Mesodermal cell (in vitro differentiated cells): Measurements from ENCODE around the gene GPSM1.

Experiments used
- H3K27ac ChIP-seq: 2 replicates; pipeline ENCODE4 v1.7.0; 2013; ENCODE audit warnings: mild to moderate bottlenecking, low read depth, low read length, moderate library complexity; ENCODE audit not compliant: severe bottlenecking
- H3K36me3 ChIP-seq: 2 replicates; pipeline ENCODE4 v1.7.1; 2013; ENCODE audit warnings: mild to moderate bottlenecking, low read length, moderate library complexity; ENCODE audit not compliant: control insufficient read depth, insufficient read depth
- H3K4me1 ChIP-seq: one replicate; pipeline ENCODE4 v1.7.1; 2013; ENCODE audit warnings: mild to moderate bottlenecking, low read length; ENCODE audit not compliant: insufficient read depth, control insufficient read depth, poor library complexity, severe bottlenecking
- H3K4me3 ChIP-seq: 2 replicates; pipeline ENCODE4 v1.7.0; 2013; ENCODE audit warnings: low read length, control low read depth, mild to moderate bottlenecking; ENCODE audit not compliant: insufficient read depth, poor library complexity, severe bottlenecking; ENCODE audit errors: extremely low read depth
- H3K9me3 ChIP-seq: 2 replicates; pipeline ENCODE4 v1.7.1; 2013; ENCODE audit warnings: mild to moderate bottlenecking, low read length, moderate library complexity; ENCODE audit not compliant: control insufficient read depth
- WGBS, 2 experiments: methylation state at CpG; one replicate each; pipeline ENCODE4 v1.1.5; 2013; ENCODE audit warnings: missing lambda C conversion rate in 2 of 2; ENCODE audit not compliant: insufficient coverage in 2 of 2; 5-methylcytosine and 5-hydroxymethylcytosine counted together

Gene GPSM1

DNA sequence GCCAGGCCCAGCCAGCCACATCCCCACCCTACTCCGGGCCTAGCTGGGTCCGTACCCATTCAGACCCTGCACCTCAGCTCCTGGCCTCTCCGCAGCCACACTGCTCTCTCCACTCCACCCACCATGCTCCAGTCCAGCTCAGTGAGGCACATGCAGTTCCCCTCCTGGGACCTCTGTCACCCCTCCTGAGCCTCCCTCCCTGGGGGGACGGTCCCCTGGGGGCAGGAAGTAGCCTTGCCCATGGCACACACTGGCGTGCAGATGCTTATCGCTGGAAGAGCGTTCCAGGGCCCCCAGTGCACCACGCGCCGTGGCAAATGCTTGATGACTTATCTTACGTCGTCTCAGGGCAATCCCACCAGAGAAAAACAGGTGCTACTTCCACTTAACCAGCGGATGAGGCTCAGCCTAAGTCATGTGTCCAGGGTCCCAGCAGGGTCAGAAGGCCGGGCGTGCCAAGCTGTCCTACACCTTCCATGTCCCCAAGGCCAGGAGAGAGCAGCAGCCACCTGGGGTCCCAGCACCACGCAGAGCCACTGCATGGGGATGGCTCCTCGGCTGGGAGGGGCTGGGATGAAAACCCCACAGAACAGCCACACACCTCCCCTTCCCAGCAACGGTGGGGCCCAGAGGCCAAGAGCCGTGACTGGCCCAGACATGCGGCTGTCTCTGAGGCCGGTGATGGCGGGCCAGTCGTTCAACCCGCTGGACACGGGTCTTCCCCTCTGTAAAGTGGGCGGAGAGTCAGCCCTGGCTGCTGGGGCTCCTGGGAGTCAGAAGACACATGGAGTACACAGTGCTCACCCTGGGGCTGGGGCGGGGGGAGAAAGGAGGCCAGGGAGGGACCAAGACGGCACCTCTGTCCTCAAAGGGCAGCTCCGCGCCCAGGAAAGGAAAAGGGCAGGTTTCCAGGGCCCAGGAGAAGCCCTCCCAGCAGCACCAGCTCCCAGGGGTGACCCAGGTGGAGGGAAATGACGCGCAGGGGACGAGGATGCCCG, 20.8 kb upstream of the GPSM1 start:
- Histone ChIP-seq H3K4me1 (peaks cover 1% of the 10 kb centered on the region), H3K9me3 (no peaks in the 10 kb centered on the region), H3K4me3 (no peak overlapping the region), H3K36me3 (no peaks in the 10 kb centered on the region), H3K27ac (no peak overlapping the region)
- WGBS, 2 experiments = 83 to 84% methylated on average over 27 to 31 of the region's 34 CpGs

GRCh38 chr9:136307215-136307750, 20.1 kb upstream of the GPSM1 start:
- H3K4me1 ChIP-seq = peaks cover 3% of the 10 kb centered on the region
- H3K27ac ChIP-seq = no peak overlapping the region
- no peaks in the 10 kb centered on the region for H3K9me3 ChIP-seq
- H3K4me3 ChIP-seq = no peak overlapping the region
- WGBS, 2 experiments = 83 to 88% methylated on average over 4 of the region's 4 CpGs
- H3K36me3 ChIP-seq = no peaks in the 10 kb centered on the region

DNA sequence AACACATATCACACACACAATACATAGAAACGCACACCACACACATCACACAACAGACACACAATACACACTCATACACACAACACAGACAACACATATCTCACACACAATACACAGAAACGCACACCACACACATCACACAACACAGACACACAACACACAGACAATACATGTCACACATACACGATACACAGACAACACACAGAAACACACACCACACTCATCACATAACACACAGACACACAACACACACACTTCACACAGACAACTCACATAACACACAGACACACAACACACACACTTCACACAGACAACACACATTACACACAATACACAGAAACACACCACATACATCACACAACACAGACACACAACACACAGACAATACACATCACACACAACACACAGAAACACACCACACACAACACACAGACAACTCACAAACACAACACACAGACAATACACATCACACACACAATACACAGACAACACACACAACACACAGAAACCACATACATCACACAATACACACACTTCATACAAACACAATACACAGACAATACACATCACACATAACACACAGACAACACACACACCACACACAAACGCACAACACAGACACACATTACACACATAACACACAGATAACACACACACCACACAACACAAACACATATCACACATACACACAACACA, 19.2 kb upstream of the GPSM1 start:
- Histone ChIP-seq H3K27ac (no peak overlapping the region), H3K4me3 (no peak overlapping the region), H3K9me3 (no peaks in the 10 kb centered on the region), H3K36me3 (no peaks in the 10 kb centered on the region), H3K4me1 (peaks cover 3% of the 10 kb centered on the region)
- WGBS, 2 experiments = 88 to 93% methylated on average over 4 of the region's 4 CpGs

DNA sequence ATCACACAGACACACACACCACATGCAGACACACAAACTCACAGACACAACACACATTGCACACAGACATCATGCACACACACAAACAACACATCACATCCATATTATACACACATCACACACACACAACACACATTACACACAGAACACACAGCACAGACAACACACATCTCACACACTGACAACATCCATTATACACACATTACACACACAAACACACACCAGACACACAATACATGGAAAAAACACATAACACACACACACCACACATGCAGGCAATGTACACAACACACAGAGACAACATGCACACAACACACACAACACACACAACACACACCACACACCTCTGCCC, 18.7 kb upstream of the GPSM1 start:
- no peak overlapping the region for H3K27ac ChIP-seq
- H3K4me1 ChIP-seq = peaks cover 3% of the 10 kb centered on the region
- H3K36me3 ChIP-seq = no peaks in the 10 kb centered on the region
- no peak overlapping the region for H3K4me3 ChIP-seq
- no peaks in the 10 kb centered on the region for H3K9me3 ChIP-seq

DNA sequence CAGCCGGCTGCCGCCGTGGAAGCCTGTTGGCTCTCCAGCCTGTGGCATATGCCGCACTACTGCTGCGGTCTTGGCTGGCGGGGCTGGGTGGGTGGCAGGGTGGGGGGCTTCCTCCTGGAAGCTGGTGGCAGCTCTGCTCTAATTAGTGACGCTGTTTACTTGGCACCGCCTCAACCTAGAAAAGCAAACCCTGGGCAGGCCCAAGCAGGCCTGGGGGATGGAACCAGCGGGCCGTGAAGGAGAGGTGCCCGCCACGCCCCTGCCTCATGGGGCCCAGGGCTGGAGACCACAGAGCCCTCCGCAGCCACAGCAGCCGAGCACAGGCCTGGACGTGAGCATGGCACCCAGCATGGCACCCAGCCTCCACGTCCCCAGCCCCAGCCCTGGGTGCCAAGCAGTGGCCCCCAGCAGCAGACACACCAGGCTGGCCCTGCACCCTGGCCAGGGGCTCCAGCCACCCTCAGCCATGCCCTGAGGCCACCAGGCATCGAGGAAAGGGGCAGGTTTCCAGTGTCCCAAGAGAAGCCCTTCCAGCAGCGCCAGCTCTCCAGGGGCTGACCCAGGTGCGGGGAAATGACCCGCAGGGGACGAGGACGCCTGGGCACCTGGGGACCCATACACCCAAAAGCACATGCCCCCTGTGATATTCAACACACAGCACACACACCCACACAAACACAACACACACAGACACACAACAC, 18.1 kb upstream of the GPSM1 start:
- Histone ChIP-seq H3K4me1 (peaks cover 3% of the 10 kb centered on the region), H3K9me3 (peaks cover under 1% of the 10 kb centered on the region), H3K4me3 (no peak overlapping the region), H3K27ac (no peak overlapping the region), H3K36me3 (no peaks in the 10 kb centered on the region)
- WGBS, 2 experiments = 88 to 89% methylated on average over 16 to 18 of the region's 22 CpGs

DNA sequence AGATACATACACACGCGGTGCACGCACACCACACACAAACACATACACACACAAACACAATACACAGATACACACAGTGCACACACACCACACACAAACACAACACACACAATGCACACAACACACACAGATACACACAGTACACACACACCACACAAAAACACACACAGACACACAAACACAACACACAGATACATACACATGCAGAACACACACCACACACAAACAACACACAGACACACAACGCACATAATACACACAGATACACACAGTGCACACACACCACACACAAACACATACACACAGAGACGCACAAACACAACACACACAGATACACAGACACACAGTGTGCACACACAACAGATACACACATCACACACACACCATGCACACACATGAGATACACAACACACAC, 17.5 kb upstream of the GPSM1 start:
- 89 to 91% methylated on average over 5 of the region's 5 CpGs for WGBS, 2 experiments
- Histone ChIP-seq H3K4me1 (peaks cover 3% of the 10 kb centered on the region), H3K9me3 (peaks cover 6% of the 10 kb centered on the region), H3K4me3 (no peak overlapping the region), H3K36me3 (no peaks in the 10 kb centered on the region), H3K27ac (no peak overlapping the region)

DNA sequence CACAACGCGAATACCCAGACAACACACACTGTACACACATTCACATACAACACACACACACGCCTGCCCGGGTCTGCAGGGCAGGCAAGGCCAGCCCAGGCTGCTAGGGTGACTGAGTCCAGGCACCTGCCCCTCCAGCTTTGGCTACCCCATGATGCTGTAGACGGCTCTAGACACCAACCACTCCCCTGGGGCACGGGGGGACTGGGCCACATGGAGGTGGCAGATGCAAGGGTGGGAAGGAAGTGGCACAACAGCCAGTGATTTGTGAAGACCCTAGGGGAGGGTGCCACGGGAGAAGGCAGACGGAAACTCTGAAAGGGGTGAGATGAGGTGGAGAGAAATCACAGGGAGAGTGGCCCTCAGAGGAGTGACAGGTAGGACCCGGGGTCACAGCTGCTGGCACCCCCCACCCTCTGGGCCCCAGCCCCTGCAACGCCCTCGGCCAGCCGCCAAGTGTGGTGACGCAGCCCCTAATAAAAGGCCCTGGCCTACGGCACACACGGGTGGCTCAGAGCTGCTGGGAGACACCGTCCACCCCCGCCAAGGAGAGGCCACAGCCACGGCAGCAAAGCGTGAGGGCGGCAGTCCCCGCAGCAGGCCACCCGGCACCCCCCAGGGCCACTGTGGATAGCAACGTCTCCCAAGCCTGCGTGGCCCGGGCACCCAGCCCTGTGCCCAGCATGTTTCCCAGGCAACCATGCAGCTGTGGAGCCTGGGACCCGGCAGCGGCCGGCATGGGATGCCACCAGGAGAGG, 16.9 kb upstream of the GPSM1 start:
- 89 to 91% methylated on average over 23 to 26 of the region's 28 CpGs for WGBS, 2 experiments
- Histone ChIP-seq H3K9me3 (peaks cover 12% of the 10 kb centered on the region), H3K27ac (no peak overlapping the region), H3K4me3 (no peak overlapping the region), H3K4me1 (peaks cover 3% of the 10 kb centered on the region), H3K36me3 (no peaks in the 10 kb centered on the region)

DNA sequence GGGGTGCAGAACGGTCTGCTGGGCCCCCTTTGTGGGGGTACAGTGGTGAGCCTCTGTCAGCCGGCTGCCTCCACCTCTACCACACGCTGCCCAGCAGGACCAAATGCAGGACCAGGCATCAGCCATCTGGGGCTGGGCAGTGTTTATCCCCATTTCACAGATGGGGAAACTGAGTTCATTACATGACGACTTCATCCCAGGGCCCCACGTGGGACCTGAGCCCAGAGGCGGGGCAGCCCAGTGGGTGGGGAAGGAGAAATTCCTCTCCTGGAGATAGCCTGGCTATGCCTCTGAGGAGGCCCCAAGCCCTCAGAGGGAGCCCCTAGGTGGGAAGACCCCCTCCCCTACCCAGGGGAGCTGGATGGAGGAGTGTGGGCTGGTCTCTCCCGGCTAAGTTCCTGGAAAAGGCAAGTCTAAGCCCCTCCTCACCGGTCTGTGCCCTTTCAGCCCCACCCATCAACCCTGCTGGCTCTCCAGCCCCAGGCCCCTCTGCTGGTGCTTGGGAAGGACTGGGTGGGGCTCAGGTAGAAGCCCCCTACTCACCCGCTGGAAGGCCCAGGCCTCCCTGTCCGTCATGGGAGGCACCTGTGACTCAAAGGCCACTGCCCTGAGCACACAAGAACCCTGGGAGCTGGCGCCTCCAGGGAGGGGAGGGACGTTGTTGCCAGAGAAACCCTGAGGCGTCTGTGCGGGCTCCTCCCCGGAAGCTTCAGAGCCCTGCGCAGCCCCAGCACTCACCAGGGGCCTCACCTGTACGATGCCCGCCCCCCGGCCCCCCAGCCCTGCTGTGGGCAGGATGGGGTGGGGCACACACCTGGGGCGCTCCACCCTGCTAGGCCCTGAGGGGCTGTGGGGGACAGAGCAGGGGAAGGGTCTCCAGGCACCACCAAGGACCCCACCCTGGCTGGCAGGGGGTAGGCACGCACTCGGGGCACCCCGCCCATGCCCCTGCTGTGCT, 16.0 kb upstream of the GPSM1 start:
- Histone ChIP-seq H3K27ac (no peak overlapping the region), H3K36me3 (no peaks in the 10 kb centered on the region), H3K9me3 (peaks cover 19% of the 10 kb centered on the region), H3K4me1 (peaks cover 3% of the 10 kb centered on the region), H3K4me3 (no peak overlapping the region)
- 70 to 72% methylated on average over 10 of the region's 23 CpGs for WGBS, 2 experiments

DNA sequence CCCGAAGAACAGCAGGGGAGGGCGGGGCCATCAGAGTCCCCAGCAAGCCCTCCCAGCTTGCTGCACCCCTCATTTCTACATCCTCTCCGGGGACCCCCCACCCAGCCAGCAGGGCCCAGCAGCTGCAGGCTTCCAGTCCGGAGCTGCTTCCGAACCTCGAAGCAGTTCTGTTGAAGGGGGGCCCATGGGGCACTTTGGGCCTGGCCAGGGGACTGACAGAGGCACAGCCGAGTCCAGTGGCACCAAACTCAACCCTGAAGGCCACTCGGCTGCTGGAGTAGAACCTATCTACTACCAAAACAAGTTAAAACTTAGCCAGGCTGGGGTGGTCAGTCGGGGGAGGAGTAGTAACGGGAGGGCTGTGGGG, 15.3 kb upstream of the GPSM1 start:
- Histone ChIP-seq H3K9me3 (peaks cover 19% of the 10 kb centered on the region), H3K27ac (no peak overlapping the region), H3K4me3 (no peak overlapping the region), H3K4me1 (peaks cover 3% of the 10 kb centered on the region), H3K36me3 (no peaks in the 10 kb centered on the region)
- WGBS, 2 experiments = 72 to 100% methylated on average over 1 to 7 of the region's 10 CpGs
